NCI-H1417 (cell line): ENCODE measurements around the gene GPR153.
"Not testable (repeated sequence)": the region's sequence is repeated elsewhere in the genome, so short reads cannot be mapped to it uniquely, and the experiment has no call there.

ENCODE experiments used
- DNase-seq, 3 experiments: peaks; one replicate each; lab custom pipeline; 2025; lab: John Stamatoyannopoulos, UW

The GPR153 gene

DNA sequence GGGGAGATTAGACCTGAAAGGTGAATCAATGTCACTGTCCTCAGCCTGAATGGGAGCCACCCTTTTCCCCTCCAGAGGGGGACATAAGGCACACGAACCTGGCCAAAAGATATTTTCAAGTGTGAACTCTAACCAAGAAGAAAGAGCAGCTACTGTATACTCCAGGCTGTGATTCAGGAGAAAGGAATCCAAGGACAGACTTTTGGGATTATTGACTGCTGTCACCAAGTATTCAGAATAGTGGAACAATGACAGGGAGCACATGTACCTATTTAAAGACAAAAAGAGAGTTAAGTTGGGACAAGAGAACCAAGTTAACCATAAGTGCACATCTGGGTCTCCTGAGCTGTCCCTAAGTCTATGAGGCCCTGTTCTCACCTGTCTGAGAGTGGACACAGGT, 27.5 kb downstream of the GPR153 start:
- DNase-seq, result no peak

DNA sequence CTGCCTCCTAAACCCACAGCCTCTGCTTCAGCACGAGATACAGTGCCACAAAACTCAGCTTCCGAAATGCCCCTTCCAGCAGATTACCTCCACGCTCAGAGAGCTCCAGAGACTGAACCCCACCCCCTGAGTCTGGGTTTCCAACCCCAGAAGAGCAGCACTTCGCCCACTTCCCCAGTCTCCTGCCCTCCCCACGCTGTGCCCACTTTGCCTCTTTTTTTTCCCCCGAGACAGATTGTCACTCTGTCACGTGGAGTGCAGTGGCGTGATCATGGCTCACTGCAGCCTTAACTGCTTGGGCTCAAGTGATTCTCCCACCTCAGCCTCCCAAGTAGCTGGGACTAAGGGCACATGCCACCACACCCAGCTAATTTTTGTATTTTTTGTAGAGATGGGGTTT, 35.2 kb downstream of the GPR153 start:
- DNase-seq, result no peak

DNA sequence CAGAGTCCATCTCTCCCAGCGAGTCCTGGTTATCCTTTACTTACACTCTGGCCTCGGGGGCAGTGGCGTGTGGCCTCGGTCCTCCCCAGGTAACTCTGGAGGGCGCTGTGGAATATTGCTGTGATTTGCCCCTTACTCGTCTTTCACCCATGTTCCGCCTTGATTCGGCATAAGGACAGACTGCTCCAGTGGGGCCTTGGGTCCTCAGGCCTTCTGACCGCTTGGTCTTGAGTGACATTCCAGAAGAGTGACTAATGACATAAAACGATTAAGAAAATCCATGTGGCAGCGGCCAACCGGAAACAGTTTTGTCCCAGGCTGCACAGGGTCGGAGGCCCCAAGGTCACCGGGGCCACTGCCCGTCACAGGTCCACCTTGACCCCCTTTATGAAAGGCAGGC, 36.2 kb downstream of the GPR153 start:
- no peak for DNase-seq

GRCh38 chr1:6223617-6224016, 37.3 kb downstream of the GPR153 start:
- DNase-seq, result no peak

GRCh38 chr1:6222636-6223035, 38.3 kb downstream of the GPR153 start:
- DNase-seq, result no peak

- peak in 1 of 3 experiments; percentile 49 for DNase-seq
Measured at GRCh38 chr1:6221210-6221784, 39.6 kb downstream of the GPR153 start.

DNA sequence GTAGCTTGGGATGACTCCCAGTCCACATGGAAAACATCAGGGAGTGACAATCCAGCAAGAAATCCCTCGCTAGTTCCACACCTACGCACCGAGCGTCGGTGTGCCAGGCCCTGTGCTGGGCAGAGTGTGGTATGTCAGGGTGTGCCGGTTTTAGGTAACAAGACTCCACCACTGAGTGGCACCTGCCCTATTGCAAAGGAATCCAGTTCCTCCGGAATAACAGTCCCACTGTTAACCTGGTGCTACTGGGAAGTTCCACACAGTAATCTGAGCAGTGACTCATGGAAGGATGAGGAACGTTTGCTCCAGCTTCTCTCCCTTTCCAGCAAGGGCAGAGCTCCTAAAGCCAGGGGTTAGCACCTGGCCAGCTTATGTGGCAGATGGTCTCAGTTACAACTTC, 40.7 kb downstream of the GPR153 start:
- DNase-seq, result no peak

DNA sequence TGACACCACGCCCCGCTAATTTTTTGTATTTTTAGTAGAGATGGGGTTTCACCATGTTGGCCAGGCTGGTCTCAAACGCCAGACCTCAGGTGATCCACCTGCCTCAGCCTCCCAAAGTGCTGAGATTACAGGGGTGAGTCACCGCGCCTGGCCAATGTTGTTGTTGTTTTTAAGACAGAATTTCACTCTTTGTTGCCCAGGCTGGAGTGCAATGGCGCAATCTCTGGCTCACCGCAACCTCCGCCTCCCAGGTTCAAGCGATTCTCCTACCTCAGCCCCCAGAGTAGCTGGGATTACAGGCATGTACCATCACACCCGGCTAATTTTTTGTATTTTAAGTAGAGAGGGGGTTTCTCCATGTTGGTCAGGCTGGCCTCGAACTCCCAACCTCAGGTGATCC, 41.3 kb downstream of the GPR153 start:
- not testable (repeated sequence) for DNase-seq

DNA sequence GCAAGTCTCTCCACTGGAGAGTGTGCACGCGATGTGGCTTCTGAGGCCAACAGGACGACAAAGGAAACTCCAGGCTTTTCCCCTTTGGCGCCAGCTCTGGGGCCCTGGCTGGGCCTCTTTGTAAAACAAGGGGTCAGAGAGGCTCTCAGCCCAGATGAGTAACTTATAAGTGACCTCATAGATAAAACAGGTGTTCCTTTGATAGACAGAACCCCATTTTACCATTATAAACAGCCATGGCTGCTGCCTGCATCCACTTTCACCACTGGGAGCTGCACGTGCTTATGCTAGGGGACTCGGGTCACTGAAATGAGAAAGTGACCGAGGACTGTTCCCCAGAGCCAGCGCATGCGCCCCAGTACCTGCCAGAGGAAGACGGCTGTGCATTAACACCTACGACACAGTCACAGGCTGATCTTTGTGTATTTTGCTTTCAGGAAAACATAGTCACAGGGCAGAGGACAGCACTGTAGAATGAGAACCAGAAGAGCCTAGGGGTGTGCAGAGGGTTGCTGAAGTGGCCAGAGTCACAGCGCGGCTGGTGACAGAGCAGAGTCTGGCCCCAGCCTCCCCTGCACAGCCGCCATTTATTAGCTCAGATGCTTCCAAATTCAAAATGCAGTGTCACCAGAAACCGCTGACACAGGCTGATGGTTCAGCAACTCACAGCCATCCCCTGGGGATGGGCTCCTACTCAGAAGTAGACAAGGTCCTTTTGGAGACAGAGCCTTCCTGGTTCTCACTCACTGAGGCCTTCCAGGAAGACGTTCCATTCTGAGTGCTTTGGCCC, 42.3 kb downstream of the GPR153 start:
- peak in 1 of 3 experiments; percentile 63 for DNase-seq

DNA sequence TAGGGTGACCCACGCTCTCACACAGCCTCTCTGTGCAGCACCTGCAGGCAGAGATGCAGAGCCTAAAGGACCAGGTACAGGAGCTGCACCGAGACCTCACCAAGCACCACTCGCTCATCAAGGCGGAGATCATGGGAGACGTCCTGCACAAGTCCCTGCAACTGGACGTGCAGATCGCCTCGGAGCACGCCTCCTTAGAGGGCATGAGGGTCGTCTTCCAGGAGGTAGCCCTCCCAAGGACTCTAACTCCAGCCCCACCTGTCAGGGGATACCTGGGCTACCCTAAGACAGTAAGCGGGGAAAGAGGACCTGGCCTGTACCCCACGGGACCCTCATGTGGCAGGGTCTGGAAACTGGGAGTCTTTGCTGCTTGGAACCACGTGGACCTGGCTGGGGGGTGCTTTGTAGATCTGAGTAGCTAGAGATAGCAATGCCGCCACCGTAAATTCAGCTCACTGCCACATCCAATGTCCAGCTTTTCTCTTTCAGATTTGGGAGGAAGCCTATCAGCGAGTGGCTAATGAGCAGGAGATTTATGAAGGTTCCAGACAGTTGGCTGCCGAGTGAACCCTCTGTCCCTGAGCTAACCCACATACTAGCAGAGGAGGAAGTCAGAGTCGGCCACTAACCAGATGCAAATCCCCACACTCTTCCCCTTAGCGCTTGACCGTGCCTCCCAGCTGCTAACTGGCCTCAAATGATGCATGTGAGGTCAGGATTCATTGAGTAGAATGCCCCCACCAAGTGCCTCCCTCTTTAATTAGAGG, 48.5 kb downstream of the GPR153 start:
- no peak for DNase-seq

DNA sequence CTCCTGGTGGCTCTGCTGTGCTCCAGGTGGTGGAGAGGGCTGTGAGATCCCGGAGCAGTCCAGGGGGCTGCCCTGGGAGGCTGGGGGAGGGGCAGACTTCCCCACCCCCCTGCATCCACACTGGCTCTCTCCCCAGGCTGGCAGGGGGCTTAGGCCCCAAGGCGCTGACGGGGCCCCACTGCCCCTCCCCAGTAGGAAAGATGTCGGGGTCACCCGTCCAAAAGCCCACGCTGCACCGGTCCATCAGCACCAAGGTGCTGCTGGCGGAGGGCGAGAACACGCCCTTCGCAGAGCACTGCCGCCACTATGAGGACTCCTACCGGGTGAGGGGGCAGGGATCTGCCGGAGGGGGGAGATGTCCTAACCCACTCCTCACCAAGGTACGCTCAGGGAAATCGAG, 49.2 kb downstream of the GPR153 start:
- DNase-seq, result no peak

GRCh38 chr1:6210591-6211355, 50.1 kb downstream of the GPR153 start:
- DNase-seq, result no peak

- no peak for DNase-seq
Measured at GRCh38 chr1:6209661-6210580, 51.0 kb downstream of the GPR153 start.

GRCh38 chr1:6208723-6209660, 51.9 kb downstream of the GPR153 start:
- no peak for DNase-seq

GRCh38 chr1:6207921-6208320, 53.0 kb downstream of the GPR153 start:
- no peak for DNase-seq

GRCh38 chr1:6207075-6207885, 53.6 kb downstream of the GPR153 start:
- peak in 1 of 3 experiments; percentile 2 for DNase-seq

DNA sequence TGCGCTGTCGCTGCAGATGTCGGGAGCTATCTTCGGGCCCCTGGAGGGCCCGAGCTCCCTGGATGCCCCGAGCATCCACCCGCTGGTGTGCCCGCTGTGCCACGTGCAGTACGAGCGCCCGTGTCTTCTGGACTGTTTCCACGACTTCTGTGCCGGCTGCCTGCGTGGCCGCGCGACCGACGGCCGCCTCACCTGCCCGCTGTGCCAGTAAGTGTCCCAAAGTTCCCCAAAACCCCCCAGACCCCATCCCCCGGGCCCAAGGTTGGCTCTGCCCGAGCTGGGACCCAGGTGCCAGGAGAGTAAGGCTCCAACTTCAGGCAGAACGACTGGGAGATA, 54.4 kb downstream of the GPR153 start:
- peak in 1 of 3 experiments; percentile 19 for DNase-seq

- peak in 2 of 3 experiments; percentile 65 to 72 for DNase-seq
Measured at GRCh38 chr1:6205849-6206519, 54.9 kb downstream of the GPR153 start, which contains the start of gene RNF207. Gene RNF207, plus strand, starts transcription at chr1:6206119. Its CDS starts 417 bp downstream, at chr1:6206536.

DNA sequence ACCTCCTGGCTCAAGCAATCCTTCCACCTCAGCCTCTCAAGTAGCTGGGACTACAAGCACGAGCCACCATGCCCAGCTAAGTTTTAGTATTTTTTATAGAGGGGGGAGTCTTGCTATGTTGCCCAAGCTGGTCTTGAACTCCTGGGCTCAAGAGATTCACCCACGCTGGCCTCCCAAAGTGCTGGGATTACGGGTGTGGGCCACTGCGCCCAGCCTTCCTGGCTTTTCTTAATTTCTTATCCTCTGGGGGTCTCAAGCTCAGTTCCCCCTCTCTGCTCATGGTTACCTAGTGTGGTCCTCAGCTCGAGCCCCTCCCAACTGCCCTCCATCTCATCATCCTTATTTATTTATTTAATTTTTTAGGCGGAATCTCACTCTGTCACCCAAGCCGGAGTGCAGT, 58.6 kb downstream of the GPR153 start:
- DNase-seq, result no peak
